Measurements from ENCODE around the gene JAZF1. TPM values are rescaled to one million over a fixed set of nuclear protein-coding genes. Genes with fewer than 3 reads are reported as not detected.

Gene JAZF1
- total and polyA plus RNA-seq, 2 of the 8 experiments (the other 6 are each of a cell fraction or from before 2014, with no cell fraction given) = 2.6 to 21.8 TPM

- Histone ChIP-seq H2BK15ac (ENCODE audit: low read length) (no peak overlapping the region), H3K4me3 (ENCODE audit: extremely low read depth in 1 of 4, insufficient read depth in 2 of 4, low read depth in 3 of 4, low read length in 4 of 4) (no peak overlapping the region), H3K27ac (ENCODE audit: low read depth, low read length) (no peak overlapping the region), H3K9me3 (ENCODE audit: insufficient read depth in 2 of 2, low read depth in 1 of 2, low read length in 1 of 2) (no peaks in the 10 kb centered on the region), H2BK12ac (ENCODE audit: low read depth, low read length) (no peak overlapping the region), H3K23ac (ENCODE audit: insufficient read length) (no peak overlapping the region), H3K4me2 (ENCODE audit: insufficient read depth in 1 of 2, low read depth in 2 of 2, low read length in 2 of 2) (no peak overlapping the region), H2BK120ac (replicated peaks; ENCODE audit: low read depth, low read length) (no peak overlapping the region), H3K4ac (replicated peaks; ENCODE audit: insufficient read length, low read depth, low read length) (no peak overlapping the region), H2BK5ac (ENCODE audit: low read depth, low read length) (no peak overlapping the region), H3K4me1 (replicated peaks in 1 of 4; ENCODE audit: control insufficient read depth in 3 of 4, insufficient read depth in 4 of 4, low read length in 3 of 4) (peaks cover 2 to 7% (median 3%) of the 10 kb centered on the region in 4 experiments; a peak in 6 of 7 replicates), H2AFZ (ENCODE audit: low read length) (no peak overlapping the region), H4K91ac (replicated peaks; ENCODE audit: insufficient read length, low read length) (no peak overlapping the region), H4K8ac (ENCODE audit: extremely low read depth, insufficient read depth, low read length) (no peak overlapping the region), H3K27me3 (replicated peaks in 1 of 4; ENCODE audit: control insufficient read depth in 3 of 4, extremely low read depth in 1 of 4, insufficient read depth in 3 of 4, low read length in 3 of 4) (no peaks in the 10 kb centered on the region), H3K9ac (replicated peaks in 1 of 4; ENCODE audit: extremely low read depth in 1 of 4, low read depth in 3 of 4, low read length in 3 of 4) (no peak overlapping the region), H3K18ac (ENCODE audit: extremely low read depth, low read length) (no peak overlapping the region), H3K79me1 (ENCODE audit: low read depth, low read length) (no peaks in the 10 kb centered on the region), H4K20me1 (replicated peaks in 1 of 2; ENCODE audit: control insufficient read depth in 1 of 2, insufficient read depth in 2 of 2, low read length in 2 of 2) (no peaks in the 10 kb centered on the region), H4K5ac (ENCODE audit: insufficient read length, low read depth, low read length) (no peak overlapping the region), H2AK5ac (ENCODE audit: low read depth, low read length) (no peak overlapping the region), H3K36me3 (ENCODE audit: control insufficient read depth in 2 of 4, insufficient read depth in 4 of 4, low read length in 3 of 4) (no peaks in the 10 kb centered on the region), H3K56ac (replicated peaks; ENCODE audit: insufficient read length, low read depth, low read length) (no peak overlapping the region), H2BK20ac (ENCODE audit: low read length) (no peak overlapping the region), H3K79me2 (ENCODE audit: control insufficient read depth in 1 of 2, insufficient read depth in 2 of 2, low read length in 2 of 2) (no peaks in the 10 kb centered on the region; a peak in 1 of 4 replicates), H3K14ac (ENCODE audit: insufficient read length) (no peak overlapping the region), H3K23me2 (ENCODE audit: low read depth, low read length) (0 out of 2 replicates have a peak, but pooled peaks cover 2% of the 10 kb centered on the region)
- CTCF ChIA-PET (ENCODE audit: partially characterized antibody) = interaction anchor here (2.1 kb wide), 1 partner anchor 13 kb away, joined by 11 read pairs; no protein-coding TSS in a partner anchor
- POLR2A ChIA-PET (ENCODE audit: partially characterized antibody) = no interaction called here
- no peak for FAIRE-seq
- no peak for TF ChIP-seq CTBP2 (IDR thresholded peaks at IDR 0.05; ENCODE audit: borderline replicate concordance, insufficient read depth, insufficient read length, low read length)
- DNase-seq (ENCODE audit: low read depth in 1 of 2, low spot score in 2 of 2) = no peak
Observed at GRCh38 chr7:28064437-28064836, 116.2 kb downstream of the JAZF1 start.

All from H1 (cell line).